ENCODE results near the gene MARVELD1.

GRCh38 chr10:97754726-97755125 lies 41.2 kb downstream of the MARVELD1 start:
- TF ChIP-seq CTCF (IDR thresholded peaks at IDR 0.05) (no peak), POLR2A (IDR thresholded peaks at IDR 0.05) (no peak)
